GM11168 (cell line): Measurements from ENCODE around the gene UTF1.

Experiments used
- in situ Hi-C: fragments of 300-500 bp; cut with MboI; formaldehyde crosslinking; loops from one replicate; pipeline ENCODE4 v1.12.0; 2022; ENCODE audit warnings: low sequenced_read_pairs; ENCODE audit not compliant: unreplicated experiment

Gene UTF1

GRCh38 chr10:133241501-133242205, 11.6 kb downstream of the UTF1 start:
- in situ Hi-C loops: no loop called here

- in situ Hi-C loops: no loop called here
Measured at GRCh38 chr10:133242611-133243356, 12.8 kb downstream of the UTF1 start.

DNA sequence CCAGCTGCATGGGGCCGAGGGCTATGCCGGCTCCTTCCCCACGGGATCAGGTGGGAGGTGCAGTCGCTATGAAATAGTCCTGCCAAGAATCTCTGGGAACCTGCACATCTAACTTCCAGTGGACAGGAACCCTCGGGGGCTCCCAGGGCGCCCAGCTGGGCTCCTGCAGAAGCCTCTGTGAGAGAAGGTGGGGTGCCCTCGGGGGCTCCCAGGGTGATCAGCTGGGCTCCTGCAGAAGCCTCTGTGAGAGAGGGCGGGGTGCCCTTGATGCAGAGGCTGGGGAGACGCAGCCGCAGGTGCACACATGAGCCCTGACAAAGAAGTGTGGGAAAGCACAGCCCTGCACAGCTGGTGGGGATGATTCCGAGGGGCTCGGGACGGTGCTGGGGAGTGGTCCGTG, 13.6 kb downstream of the UTF1 start:
- in situ Hi-C loops: no loop called here

- in situ Hi-C loops: no loop called here
Measured at GRCh38 chr10:133245439-133246235, 15.6 kb downstream of the UTF1 start.

GRCh38 chr10:133246236-133246626, 16.2 kb downstream of the UTF1 start:
- in situ Hi-C loops: no loop called here

DNA sequence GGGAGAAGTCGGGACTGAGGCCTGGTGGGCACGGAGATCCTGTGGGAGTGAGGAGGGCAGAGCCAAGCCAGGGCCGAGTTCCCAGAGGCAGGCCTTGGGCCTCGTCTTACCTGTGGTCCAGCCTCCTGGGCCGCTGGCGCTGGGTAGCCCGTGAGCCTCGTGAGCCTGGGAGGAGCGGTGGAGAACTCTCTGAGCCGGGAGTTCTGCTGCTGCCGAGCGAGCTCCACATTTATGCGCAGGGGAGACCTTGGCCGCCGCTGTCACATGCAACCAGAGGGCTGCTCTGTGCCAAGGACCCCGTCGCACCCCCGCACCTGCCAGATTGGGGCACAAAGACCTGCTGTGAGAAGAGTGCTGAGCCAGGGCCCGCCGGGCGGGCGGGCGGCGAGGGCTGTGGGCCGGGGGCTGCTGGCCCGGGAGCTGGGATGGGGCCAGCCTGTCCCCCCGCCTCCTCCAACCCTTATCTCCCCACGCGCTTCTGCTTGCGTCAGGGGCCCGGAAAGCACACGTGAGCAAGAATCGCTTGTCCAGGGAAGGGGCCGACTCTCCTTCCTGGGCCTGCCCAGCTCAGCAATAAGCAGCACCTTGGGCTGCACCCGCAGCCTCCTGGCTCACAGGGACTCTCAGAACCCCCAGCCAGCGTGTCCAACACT, 17.8 kb downstream of the UTF1 start:
- in situ Hi-C loops: no loop called here

- in situ Hi-C loops: no loop called here
Measured at GRCh38 chr10:133248334-133248715, 18.3 kb downstream of the UTF1 start.

DNA sequence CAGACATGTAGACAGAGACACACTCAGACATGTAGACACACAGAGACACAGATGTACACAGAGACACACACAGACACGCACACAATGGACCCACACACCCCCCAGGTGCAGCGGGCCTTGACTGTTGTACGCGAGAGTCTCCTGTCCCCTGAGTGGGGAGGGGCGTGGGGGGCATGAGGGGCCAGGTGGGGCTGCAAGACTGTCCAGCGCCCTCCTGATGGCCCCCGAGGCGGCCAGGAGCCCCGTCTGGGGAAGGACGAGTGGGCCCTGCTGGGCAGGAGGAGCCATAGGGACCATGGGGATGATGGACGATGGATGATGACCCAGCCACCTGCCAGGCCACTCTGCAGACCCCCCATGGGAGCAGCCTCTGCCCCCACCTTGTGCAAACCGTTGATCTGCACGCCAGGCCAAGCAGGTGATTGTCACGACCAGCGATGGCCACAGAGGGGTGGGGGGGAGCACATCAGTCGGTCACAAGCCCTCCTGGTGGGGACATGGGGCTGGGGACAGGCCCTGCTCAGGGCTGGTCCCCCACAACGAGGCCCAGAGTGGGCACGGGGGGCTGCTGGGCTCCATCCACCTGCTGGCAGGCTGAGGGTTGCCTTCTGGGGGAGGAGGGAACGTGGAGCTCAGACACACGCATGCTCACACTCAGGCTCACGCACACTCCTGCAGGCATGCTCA, 19.2 kb downstream of the UTF1 start:
- in situ Hi-C loops: no loop called here

- in situ Hi-C loops: no loop called here
Measured at GRCh38 chr10:133249975-133250754, 20.1 kb downstream of the UTF1 start.

- in situ Hi-C loops: no loop called here
Measured at GRCh38 chr10:133251388-133252222, 21.6 kb downstream of the UTF1 start.

DNA sequence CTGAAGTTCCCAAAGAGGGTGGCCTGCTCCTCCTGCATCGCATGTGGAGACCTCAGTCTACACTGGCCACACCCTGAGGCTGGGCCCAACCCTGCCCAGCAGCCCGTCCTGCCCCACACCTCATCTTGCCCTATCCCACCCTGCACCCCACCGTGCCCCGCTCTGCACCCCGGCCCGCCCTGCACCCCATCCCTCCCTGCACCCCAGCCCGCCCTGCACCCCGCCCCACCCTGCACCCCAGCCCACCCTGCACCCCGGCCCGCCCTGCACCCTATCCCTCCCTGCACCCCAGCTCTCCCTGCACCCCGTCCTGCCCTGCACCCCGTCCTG, 22.2 kb downstream of the UTF1 start:
- in situ Hi-C loops: no loop called here

DNA sequence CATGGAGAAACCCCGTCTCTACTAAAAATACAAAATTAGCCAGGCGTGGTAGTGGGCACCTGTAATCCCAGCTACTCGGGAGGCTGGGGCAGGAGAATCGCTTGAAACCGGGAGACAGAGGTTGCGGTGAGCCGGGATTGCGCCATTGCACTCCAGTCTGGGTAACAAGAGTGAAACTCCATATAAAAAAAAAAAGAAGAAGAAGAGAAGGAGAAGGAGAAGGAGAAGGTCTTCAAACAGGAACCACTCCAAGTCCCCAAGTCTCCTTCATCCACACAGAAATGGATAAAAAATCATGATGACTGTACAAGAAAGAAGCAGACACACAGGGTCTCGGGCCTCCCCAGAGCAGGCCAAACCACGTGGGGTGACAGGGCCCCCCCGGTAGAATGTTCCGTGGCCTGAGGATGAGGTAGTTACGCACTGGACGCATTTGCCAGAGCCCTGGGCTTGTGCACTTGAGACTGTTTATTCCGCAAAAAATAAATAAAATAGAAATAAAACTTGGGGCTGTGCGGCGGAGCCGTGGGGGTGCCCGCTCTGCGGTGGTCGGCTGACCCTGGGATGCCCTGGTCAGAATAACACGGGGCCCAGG, 23.4 kb downstream of the UTF1 start:
- in situ Hi-C loops: no loop called here

GRCh38 chr10:133254421-133255120, 24.6 kb downstream of the UTF1 start:
- in situ Hi-C loops: no loop called here

- in situ Hi-C loops: no loop called here
Measured at GRCh38 chr10:133255323-133255722, 25.3 kb downstream of the UTF1 start.

DNA sequence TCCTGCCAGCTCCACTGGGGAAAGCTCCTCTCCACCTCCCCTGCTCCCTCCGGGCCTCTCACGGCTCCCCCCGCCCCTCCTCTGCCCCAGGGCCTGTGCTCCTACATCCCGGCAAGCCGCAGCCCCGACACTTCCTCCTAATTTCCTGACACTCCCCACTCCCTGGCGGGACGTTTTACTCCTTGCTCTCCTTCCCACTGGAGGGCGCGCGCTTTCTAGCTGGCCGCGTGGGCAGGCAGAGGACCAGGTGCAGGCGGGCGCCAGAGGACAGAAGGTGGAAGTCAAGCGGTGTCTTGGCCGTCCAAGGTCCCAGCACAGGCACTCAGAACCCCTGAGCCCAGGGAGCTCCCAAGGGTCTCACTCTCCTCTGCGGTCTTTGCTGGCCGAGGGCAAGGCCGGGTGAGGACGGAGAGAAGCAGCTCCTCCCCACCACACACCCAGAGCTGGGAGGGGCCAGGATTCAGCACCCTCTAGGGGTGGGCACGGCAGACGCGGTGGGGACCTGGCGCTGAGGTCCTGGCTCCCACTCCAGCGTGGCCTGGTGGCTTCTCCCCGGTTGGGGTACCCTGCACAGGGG, 27.6 kb downstream of the UTF1 start:
- in situ Hi-C loops: no loop called here

DNA sequence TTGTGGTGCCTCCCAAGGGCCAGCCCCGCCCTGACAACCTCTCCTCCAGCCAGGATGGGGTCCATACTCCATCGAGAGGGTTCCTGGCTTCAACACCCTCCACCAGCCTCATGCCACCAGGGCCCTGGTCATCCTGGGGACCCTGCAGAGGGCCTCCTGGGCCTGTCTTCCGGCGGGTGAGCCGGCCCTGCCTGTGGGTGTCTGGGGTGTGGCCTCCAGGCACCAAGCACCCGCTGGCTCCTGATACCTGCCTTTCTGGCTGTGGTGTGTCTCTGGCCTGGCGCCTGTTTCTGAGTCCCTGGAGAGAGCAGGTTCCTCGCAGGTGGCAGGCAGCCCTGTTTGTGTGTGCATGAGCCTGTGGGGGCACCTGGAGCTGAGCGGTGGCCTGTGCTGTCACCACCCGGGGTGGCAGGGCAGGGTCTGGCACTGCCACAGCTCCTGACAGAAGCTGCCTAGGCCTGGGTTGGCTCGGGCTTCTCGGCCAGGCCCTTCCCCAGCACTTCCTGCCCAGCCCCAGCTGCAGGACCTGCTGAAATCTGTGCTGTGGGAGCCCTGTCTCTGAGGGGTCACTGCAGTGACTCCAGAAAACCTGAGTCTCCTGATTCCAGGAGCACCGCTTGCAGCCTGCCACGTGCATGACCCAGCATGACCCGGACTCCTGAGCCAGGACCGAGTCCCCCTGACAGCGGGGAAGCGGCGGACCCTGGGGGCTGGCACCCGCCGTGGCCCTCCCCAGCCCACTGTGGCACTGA, 28.2 kb downstream of the UTF1 start:
- in situ Hi-C loops: no loop called here
